Measurements from ENCODE around the gene CHCHD3. TPM values are rescaled to one million over a fixed set of nuclear protein-coding genes. Genes with fewer than 3 reads are reported as not detected.

Gene CHCHD3
- total RNA-seq, 1 experiment from 2014 or later, result 83.5 TPM

GRCh38 chr7:132866144-132866531, 215.8 kb downstream of the CHCHD3 start:
- Histone ChIP-seq H3K79me2 (ENCODE audit: low read length) (peaks cover 59% of the 10 kb centered on the region), H2AFZ (ENCODE audit: low read length) (no peak overlapping the region), H3K27ac (ENCODE audit: low read length) (no peak overlapping the region), H4K20me1 (ENCODE audit: insufficient read depth, low read depth, low read length) (no peaks in the 10 kb centered on the region), H3K9me2 (replicated peaks; ENCODE audit: insufficient read depth, low read length) (no peaks in the 10 kb centered on the region), H3K4me1 (ENCODE audit: low read length) (peaks cover 22% of the 10 kb centered on the region), H3K4me2 (ENCODE audit: low read depth, low read length, poor library complexity, severe bottlenecking) (no peak overlapping the region), H3K36me3 (ENCODE audit: insufficient read depth, low read length) (no peaks in the 10 kb centered on the region; the same call in 1 of the 2 replicates), H3K9me3 (ENCODE audit: low read length) (no peaks in the 10 kb centered on the region), H3K9ac (ENCODE audit: low read length) (no peak overlapping the region), H3K27me3 (ENCODE audit: low read length) (no peaks in the 10 kb centered on the region), H3K4me3 (ENCODE audit: low read length) (no peak overlapping the region)
- DNase-seq, result no peak

DNA sequence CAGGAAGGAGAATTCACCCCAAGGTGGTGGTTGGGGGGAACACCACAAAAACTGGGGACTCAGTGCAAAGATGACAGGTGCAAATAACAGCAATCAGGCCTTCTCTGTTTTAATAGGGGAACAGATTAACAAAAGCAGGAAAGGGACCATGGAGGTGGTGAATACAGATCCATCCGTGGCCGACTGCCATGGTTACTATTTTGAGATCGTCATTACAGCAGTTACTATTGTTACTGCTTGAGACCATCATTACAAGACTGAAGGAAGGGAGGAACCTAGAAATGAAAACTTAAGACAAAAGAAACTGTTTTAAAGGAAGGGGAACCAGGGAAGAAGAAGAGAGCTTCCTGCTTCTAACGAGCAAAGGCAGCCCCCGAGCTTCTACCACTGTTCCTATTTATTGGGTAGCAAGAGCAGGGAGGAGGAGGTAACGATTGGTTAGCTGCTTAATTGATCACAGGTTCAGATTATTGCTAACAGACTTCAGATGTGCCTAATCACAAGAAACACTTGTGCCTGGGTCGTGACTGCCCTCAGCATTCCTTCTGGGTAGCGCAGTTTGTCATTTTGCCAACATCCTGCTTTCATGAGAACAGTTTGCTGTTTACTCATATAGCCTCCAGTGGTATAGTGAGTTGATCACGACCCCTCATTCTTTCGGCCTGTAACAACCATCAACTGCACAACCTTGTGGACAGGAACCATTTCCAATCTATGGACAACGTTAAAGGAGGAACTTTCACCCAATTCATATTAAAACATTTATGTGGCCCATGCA, 216.3 kb downstream of the CHCHD3 start:
- Histone ChIP-seq H3K36me3 (ENCODE audit: insufficient read depth, low read length) (no peaks in the 10 kb centered on the region; the same call in 1 of the 2 replicates), H3K4me2 (ENCODE audit: low read depth, low read length, poor library complexity, severe bottlenecking) (no peak overlapping the region), H3K9me2 (replicated peaks; ENCODE audit: insufficient read depth, low read length) (no peaks in the 10 kb centered on the region), H2AFZ (ENCODE audit: low read length) (no peak overlapping the region), H3K4me3 (ENCODE audit: low read length) (no peak overlapping the region), H3K9ac (ENCODE audit: low read length) (no peak overlapping the region), H3K9me3 (ENCODE audit: low read length) (no peaks in the 10 kb centered on the region), H3K27ac (ENCODE audit: low read length) (no peak overlapping the region), H3K4me1 (ENCODE audit: low read length) (peaks cover 16% of the 10 kb centered on the region), H3K27me3 (ENCODE audit: low read length) (no peaks in the 10 kb centered on the region), H4K20me1 (ENCODE audit: insufficient read depth, low read depth, low read length) (no peaks in the 10 kb centered on the region), H3K79me2 (ENCODE audit: low read length) (peaks cover 57% of the 10 kb centered on the region)
- no peak for DNase-seq

- Histone ChIP-seq H3K27ac (ENCODE audit: low read length) (no peak overlapping the region), H3K9ac (ENCODE audit: low read length) (no peak overlapping the region), H3K9me3 (ENCODE audit: low read length) (no peaks in the 10 kb centered on the region), H3K9me2 (replicated peaks; ENCODE audit: insufficient read depth, low read length) (no peaks in the 10 kb centered on the region), H3K4me1 (ENCODE audit: low read length) (peaks cover 12% of the 10 kb centered on the region), H3K4me3 (ENCODE audit: low read length) (no peak overlapping the region), H2AFZ (ENCODE audit: low read length) (no peak overlapping the region), H3K36me3 (ENCODE audit: insufficient read depth, low read length) (no peaks in the 10 kb centered on the region; the same call in 1 of the 2 replicates), H3K27me3 (ENCODE audit: low read length) (no peaks in the 10 kb centered on the region), H4K20me1 (ENCODE audit: insufficient read depth, low read depth, low read length) (no peaks in the 10 kb centered on the region), H3K4me2 (ENCODE audit: low read depth, low read length, poor library complexity, severe bottlenecking) (no peak overlapping the region), H3K79me2 (ENCODE audit: low read length) (peaks cover 44% of the 10 kb centered on the region)
- DNase-seq, result no peak
These were observed 219.8 kb downstream of the CHCHD3 start for GRCh38 chr7:132861940-132862554.

GRCh38 chr7:132861424-132861823, 220.5 kb downstream of the CHCHD3 start:
- no peaks in the 10 kb centered on the region; the same call in 1 of the 2 replicates for H3K36me3 ChIP-seq (ENCODE audit: insufficient read depth, low read length)
- H3K4me1 ChIP-seq (ENCODE audit: low read length), result peaks cover 12% of the 10 kb centered on the region
- no peak overlapping the region for H3K9ac ChIP-seq (ENCODE audit: low read length)
- DNase-seq, result no peak
- no peaks in the 10 kb centered on the region for H3K9me3 ChIP-seq (ENCODE audit: low read length)
- no peaks in the 10 kb centered on the region for H4K20me1 ChIP-seq (ENCODE audit: insufficient read depth, low read depth, low read length)
- no peak overlapping the region for H3K4me2 ChIP-seq (ENCODE audit: low read depth, low read length, poor library complexity, severe bottlenecking)
- H3K4me3 ChIP-seq (ENCODE audit: low read length), result no peak overlapping the region
- peaks cover 40% of the 10 kb centered on the region for H3K79me2 ChIP-seq (ENCODE audit: low read length)
- H3K27me3 ChIP-seq (ENCODE audit: low read length), result no peaks in the 10 kb centered on the region
- H3K9me2 ChIP-seq (replicated peaks; ENCODE audit: insufficient read depth, low read length), result no peaks in the 10 kb centered on the region
- H3K27ac ChIP-seq (ENCODE audit: low read length), result no peak overlapping the region
- no peak overlapping the region for H2AFZ ChIP-seq (ENCODE audit: low read length)

DNA sequence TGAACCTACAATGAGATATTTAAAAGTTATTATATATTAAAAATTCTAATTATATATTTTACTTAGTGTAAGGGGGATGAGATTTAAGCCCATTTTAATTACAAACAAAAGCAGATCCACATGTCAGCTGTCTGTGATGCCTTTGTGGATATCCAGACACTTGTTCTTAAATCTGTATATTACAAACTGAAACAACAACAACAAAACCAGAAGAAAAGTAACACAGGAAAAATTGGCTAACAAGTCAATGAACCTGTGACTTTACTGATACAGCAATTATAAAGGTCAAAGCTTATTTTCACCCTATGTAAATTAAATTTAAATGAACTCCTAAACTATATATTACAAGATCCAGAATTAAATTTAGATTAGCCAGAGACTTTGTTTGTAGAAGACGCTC, 222.7 kb downstream of the CHCHD3 start:
- Histone ChIP-seq H3K27ac (ENCODE audit: low read length) (no peak overlapping the region), H3K4me2 (ENCODE audit: low read depth, low read length, poor library complexity, severe bottlenecking) (no peak overlapping the region), H3K27me3 (ENCODE audit: low read length) (no peaks in the 10 kb centered on the region), H3K79me2 (ENCODE audit: low read length) (peaks cover 37% of the 10 kb centered on the region), H3K4me1 (ENCODE audit: low read length) (peaks cover 12% of the 10 kb centered on the region), H2AFZ (ENCODE audit: low read length) (no peak overlapping the region), H3K9me3 (ENCODE audit: low read length) (no peaks in the 10 kb centered on the region), H3K9me2 (replicated peaks; ENCODE audit: insufficient read depth, low read length) (no peaks in the 10 kb centered on the region), H3K4me3 (ENCODE audit: low read length) (no peak overlapping the region), H3K36me3 (ENCODE audit: insufficient read depth, low read length) (no peaks in the 10 kb centered on the region), H4K20me1 (ENCODE audit: insufficient read depth, low read depth, low read length) (no peaks in the 10 kb centered on the region), H3K9ac (ENCODE audit: low read length) (no peak overlapping the region)
- no peak for DNase-seq

- Histone ChIP-seq H3K4me1 (ENCODE audit: low read length) (peaks cover 12% of the 10 kb centered on the region), H3K27ac (ENCODE audit: low read length) (no peak overlapping the region), H3K36me3 (ENCODE audit: insufficient read depth, low read length) (no peaks in the 10 kb centered on the region), H3K4me3 (ENCODE audit: low read length) (no peak overlapping the region), H3K79me2 (ENCODE audit: low read length) (peaks cover 42% of the 10 kb centered on the region), H3K9me3 (ENCODE audit: low read length) (no peaks in the 10 kb centered on the region), H3K27me3 (ENCODE audit: low read length) (no peaks in the 10 kb centered on the region), H2AFZ (ENCODE audit: low read length) (no peak overlapping the region), H3K9me2 (replicated peaks; ENCODE audit: insufficient read depth, low read length) (no peaks in the 10 kb centered on the region), H3K4me2 (ENCODE audit: low read depth, low read length, poor library complexity, severe bottlenecking) (no peak overlapping the region), H3K9ac (ENCODE audit: low read length) (no peak overlapping the region), H4K20me1 (ENCODE audit: insufficient read depth, low read depth, low read length) (no peaks in the 10 kb centered on the region)
- DNase-seq, result no peak
These were observed 223.1 kb downstream of the CHCHD3 start for GRCh38 chr7:132858760-132859159.

DNA sequence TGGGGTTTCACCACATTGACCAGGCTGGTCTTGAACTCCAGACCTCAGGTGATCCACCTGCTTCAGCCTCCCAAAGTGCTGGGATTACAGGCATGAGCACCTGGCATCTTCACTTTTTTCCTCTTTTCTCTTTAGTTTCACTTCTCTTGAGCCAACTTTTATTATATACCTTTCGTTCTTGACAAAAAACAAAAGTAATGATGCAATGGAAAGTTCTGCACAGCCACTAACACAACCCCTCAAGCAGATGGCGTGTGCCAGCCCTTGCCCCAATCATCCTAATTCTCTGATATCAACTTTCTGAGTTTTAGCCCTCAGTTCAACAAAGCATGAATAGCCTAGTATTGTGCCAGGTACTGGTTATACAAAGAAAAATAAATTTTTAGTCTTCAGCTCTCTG, 223.6 kb downstream of the CHCHD3 start:
- Histone ChIP-seq H3K4me3 (ENCODE audit: low read length) (no peak overlapping the region), H3K9me2 (replicated peaks; ENCODE audit: insufficient read depth, low read length) (no peaks in the 10 kb centered on the region), H3K4me1 (ENCODE audit: low read length) (peaks cover 12% of the 10 kb centered on the region), H3K36me3 (ENCODE audit: insufficient read depth, low read length) (no peaks in the 10 kb centered on the region), H4K20me1 (ENCODE audit: insufficient read depth, low read depth, low read length) (no peaks in the 10 kb centered on the region), H3K27me3 (ENCODE audit: low read length) (no peaks in the 10 kb centered on the region), H3K79me2 (ENCODE audit: low read length) (peaks cover 45% of the 10 kb centered on the region), H2AFZ (ENCODE audit: low read length) (no peak overlapping the region), H3K9ac (ENCODE audit: low read length) (no peak overlapping the region), H3K9me3 (ENCODE audit: low read length) (no peaks in the 10 kb centered on the region), H3K4me2 (ENCODE audit: low read depth, low read length, poor library complexity, severe bottlenecking) (no peak overlapping the region), H3K27ac (ENCODE audit: low read length) (no peak overlapping the region)
- DNase-seq, result no peak

- no peaks in the 10 kb centered on the region for H4K20me1 ChIP-seq (ENCODE audit: insufficient read depth, low read depth, low read length)
- H3K4me1 ChIP-seq (ENCODE audit: low read length), result peaks cover 12% of the 10 kb centered on the region
- H3K27me3 ChIP-seq (ENCODE audit: low read length), result no peaks in the 10 kb centered on the region
These were observed 224.2 kb downstream of the CHCHD3 start for GRCh38 chr7:132857703-132858102.

More at GRCh38 chr7:132857703-132858102, 224.2 kb downstream of the CHCHD3 start:
- Histone ChIP-seq H3K27ac (ENCODE audit: low read length) (no peak overlapping the region), H3K4me2 (ENCODE audit: low read depth, low read length, poor library complexity, severe bottlenecking) (no peak overlapping the region), H3K79me2 (ENCODE audit: low read length) (peaks cover 46% of the 10 kb centered on the region), H3K9me3 (ENCODE audit: low read length) (no peaks in the 10 kb centered on the region), H2AFZ (ENCODE audit: low read length) (no peak overlapping the region), H3K4me3 (ENCODE audit: low read length) (no peak overlapping the region), H3K9me2 (replicated peaks; ENCODE audit: insufficient read depth, low read length) (no peaks in the 10 kb centered on the region), H3K36me3 (ENCODE audit: insufficient read depth, low read length) (no peaks in the 10 kb centered on the region), H3K9ac (ENCODE audit: low read length) (no peak overlapping the region)
- DNase-seq, result no peak
